ENCODE data around the gene SLC22A14.
"Not testable (repeated sequence)": the region's sequence is repeated elsewhere in the genome, so short reads cannot be mapped to it uniquely, and the experiment has no call there.

SLC22A14 gene

GRCh38 chr3:38314112-38314763 is 32.1 kb downstream of the SLC22A14 start:
- DNase-seq (ENCODE audit: low read depth), result no peak

GRCh38 chr3:38314764-38315487 is 32.8 kb downstream of the SLC22A14 start:
- no peak for DNase-seq (ENCODE audit: low read depth)

GRCh38 chr3:38315488-38316230 is 33.6 kb downstream of the SLC22A14 start:
- DNase-seq (ENCODE audit: low read depth), result no peak

GRCh38 chr3:38316356-38317191 is 34.5 kb downstream of the SLC22A14 start:
- no peak for DNase-seq (ENCODE audit: low read depth)

DNA sequence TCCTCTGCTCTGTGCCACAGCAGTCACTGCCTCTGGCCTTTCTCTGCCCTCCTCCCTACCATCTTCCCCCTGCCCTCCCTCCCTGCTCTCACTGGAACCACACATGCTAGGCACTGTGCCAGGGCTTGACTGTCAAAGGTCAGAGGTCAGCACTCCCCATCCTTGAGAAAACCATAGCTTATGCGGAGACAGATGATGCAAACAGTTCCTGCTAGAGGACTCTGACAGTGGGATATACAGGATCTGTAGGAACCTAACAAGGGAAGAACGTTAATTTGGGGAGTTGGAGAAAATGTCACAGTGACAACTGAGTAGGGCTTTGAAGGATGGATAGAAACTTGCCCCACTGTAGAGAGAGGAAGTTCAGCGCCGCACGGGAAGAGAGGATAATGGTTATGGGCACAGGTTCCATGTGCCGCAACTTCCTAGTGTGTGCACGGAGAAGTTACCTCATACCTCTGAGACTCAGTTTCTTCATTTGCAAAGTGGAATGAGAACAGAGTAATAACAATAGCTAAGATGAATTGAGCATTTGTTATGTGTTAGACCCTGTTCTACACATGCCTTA is 35.2 kb downstream of the SLC22A14 start:
- no peak for DNase-seq (ENCODE audit: low read depth)

DNA sequence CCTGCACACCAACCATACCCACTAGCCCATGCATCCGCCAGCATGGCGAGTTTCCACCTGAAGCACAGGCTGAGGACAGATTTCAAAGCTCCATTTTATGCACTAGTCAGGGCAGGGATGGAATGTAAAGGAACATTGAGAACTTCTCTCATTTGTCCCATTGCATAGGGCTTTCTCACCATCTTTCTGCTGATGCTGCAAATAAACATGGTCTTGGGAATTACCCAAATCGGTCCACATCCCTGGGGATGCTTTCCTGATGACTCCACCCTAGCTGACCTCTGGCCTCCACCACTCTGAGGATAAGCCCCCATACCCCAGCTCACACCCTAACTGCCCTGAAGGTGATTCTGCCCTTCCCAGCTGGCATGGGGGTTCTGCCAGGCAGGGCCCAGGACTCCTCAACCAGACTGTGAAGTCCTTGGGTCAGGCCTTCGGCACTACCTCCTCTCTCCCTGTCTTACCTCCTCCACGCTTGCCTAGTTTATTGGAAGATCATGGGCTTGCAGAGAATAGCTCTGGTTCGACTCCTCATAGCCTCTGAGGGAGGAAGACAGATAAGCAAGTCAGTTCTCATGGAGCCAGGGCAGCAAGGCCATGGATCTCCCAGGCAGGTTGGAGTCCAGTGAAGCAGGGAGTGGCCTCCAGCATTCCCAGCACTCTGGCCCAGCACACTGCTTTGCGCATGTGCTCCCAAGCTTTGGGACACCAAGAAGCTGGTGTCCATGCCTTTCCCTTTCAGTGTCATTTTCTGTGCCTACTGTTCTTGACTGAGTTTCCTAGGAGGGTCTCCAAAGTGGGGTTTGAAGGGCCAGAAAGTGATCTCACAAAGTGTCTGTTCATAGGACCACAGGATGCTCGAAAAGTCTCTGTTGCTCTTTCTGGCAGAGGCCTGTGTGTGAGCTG is 36.9 kb downstream of the SLC22A14 start:
- DNase-seq (ENCODE audit: low read depth), result no peak

DNA sequence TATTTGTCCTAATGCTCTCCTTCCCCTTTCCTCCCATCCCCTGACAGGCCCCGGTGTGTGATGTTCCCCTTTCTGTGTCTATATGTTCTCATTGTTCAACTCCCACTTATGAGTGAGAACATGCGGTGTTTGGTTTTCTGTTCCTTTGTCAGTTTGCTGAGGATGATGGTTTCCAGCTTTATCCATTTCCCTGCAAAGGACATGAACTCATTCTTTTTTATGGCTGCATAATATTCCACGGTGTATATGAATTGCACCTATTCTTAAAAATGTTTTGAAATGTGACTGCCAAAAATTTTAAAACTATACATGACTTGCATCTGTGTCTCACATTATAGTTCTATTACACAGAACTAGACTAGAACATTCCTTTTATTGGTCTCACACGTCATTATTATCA is 38.5 kb downstream of the SLC22A14 start:
- not testable (repeated sequence) for DNase-seq (ENCODE audit: low read depth)

DNA sequence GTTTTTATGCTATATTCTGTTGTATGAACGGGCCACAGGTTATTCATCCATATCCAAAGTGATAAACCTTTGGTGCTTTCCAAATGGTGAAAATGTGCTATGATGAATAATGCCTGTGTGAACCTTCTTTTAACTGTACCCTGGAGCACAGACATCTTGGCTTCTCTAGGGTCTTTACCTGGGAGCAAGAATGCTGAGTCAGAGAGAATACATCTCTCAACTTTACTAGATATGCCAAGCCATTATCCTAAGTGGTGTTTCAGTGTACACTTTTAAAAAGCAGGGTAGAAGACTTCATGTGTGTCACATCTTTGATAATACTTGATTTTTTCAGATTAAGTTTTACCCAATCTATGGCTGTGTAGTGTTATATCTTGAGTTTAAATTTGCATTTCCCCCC is 41.0 kb downstream of the SLC22A14 start:
- DNase-seq (ENCODE audit: low read depth), result no peak

GRCh38 chr3:38325256-38325655 is 43.2 kb downstream of the SLC22A14 start:
- DNase-seq (ENCODE audit: low read depth), result no peak

DNA sequence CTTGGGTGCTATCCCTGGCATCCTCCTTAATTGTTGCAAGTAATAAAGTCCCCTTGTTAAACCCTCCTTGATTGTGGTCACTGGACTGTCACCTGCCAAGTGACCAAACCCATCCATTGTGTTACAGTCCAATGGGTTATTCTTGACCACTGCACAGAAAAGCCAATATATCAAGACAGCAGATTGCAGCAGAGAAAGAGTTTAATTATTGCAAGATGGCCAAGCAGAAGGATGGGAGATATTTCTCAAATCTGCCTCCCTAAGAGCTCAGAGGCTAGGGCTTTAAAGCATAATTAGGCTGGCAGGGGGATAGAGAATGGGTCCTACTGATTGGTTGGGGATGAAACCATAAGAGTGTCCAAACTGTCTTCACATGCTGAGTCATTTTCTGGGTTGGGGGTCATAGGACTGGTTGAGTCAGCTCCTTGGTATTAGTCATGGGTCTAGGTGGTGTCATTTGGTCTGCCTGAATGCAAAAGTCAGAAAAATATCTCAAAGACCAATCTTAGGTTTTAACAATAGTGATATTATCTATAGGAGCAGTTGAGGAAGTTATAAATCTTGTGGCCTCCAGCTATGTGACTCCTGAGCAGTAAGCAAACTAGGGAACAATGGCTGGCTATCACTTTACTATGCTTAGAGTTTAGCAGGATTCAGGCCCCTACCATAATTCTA is 45.4 kb downstream of the SLC22A14 start:
- DNase-seq (ENCODE audit: low read depth), result no peak

- no peak for DNase-seq (ENCODE audit: low read depth)
Measured at GRCh38 chr3:38331257-38332022, 49.3 kb downstream of the SLC22A14 start.

GRCh38 chr3:38332201-38332600 is 50.1 kb downstream of the SLC22A14 start:
- no peak for DNase-seq (ENCODE audit: low read depth)

DNA sequence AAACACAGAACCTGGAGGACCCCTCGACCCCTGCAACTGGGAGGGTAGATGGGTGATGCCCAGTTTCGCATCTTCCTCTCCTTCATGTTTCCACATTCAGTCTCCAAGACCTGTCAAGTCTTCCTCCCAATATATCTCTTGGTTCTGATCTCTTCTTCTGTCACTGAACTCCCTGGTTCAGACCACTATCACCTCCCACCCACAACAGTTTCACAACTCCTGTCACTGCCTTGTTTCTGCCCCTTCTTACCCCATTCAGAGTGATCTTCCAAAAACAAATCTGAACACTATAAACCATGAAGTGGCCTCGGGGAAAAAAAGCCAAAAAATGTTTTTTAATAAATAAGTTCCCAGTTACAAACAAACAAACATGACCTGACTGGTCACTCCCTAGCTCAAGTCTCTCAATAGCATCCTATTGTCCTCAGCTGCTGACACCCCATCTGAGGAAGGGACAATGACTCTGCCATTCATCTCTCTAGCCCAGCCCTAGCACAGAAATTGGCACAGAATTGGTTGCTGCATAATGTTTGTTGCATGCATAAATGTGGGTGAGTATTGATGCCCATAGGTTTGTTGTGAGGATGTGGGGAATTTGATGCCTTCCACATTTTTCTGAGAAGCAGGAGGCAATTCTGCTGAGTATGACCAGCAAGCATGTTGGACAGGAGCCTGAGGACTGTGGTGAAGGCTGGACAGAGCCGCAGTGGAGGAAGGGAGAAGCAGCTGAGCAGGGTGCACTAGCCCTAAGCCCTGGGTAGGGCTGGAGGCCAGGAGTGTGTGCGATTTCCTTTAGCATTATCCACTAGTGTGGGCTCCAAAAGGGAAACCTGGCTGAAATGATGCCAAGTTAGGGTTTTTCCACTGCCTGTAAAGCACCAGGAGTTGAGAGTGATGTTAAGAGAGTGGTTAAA is 52.3 kb downstream of the SLC22A14 start:
- no peak for DNase-seq (ENCODE audit: low read depth)

DNA sequence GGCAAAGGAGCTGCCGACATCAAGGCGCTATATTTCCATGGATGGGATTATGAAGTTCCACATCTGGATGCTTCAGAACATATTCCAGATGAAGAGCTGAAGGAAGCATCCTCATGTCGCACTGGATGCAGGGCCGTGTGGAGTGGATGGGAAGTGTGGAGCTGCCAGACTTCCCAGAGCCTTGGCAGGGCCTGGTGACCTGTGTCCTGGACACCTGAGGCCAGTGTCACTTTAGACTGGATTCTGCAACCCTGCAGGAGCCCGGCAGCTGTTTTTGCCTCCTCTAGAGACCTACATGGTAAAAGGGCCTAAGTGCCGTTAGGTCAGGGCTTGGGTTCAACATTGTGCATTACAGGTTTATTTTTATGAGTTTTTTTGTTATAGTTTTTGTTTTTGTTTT is 53.2 kb downstream of the SLC22A14 start:
- no peak for DNase-seq (ENCODE audit: low read depth)

- DNase-seq (ENCODE audit: low read depth), result no peak
Measured at GRCh38 chr3:38337703-38338102, 55.6 kb downstream of the SLC22A14 start.

- DNase-seq (ENCODE audit: low read depth), result no peak
Measured at GRCh38 chr3:38343797-38344594, 61.9 kb downstream of the SLC22A14 start.

DNA sequence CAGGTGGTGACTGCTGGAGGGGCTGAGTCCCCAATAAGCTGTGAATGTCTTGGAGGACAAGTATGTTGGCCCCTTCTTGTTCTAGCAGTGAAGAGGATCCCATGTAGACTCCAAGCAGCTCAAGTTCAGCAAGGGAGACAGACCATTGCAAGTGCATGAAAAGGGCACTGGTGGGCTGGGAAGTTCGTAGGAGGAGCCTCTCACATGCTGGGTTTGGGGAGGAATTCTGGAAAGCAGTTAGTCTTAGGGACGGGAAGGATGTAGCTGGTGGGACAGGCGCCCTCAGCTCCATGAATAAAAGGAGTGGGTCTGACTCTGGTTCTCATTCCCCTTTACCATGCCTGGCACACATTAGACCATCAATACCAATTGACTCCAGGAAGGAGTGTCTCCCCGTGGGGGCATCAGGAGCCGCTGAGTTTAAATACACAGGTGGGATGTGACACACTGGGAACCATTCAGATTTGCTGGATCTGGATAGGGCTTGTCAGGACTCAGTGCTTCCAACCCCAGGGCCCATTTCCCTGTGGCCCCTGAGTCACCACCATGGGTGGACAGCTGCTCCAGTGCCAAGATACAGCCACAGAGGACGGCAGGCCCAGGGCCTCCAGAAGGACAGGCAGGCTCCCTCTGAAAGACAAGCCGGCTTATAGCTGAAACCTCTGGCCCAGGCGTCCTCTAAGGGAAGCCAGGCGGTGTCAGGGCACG is 63.9 kb downstream of the SLC22A14 start:
- DNase-seq (ENCODE audit: low read depth), result no peak
